ENCODE results near the gene DLG1. TPM values are rescaled to one million over a fixed set of nuclear protein-coding genes. Genes with fewer than 3 reads are reported as not detected.

DLG1 gene
- polyA plus RNA-seq, 1 donor from 2014 or later = 43.9 TPM

DNA sequence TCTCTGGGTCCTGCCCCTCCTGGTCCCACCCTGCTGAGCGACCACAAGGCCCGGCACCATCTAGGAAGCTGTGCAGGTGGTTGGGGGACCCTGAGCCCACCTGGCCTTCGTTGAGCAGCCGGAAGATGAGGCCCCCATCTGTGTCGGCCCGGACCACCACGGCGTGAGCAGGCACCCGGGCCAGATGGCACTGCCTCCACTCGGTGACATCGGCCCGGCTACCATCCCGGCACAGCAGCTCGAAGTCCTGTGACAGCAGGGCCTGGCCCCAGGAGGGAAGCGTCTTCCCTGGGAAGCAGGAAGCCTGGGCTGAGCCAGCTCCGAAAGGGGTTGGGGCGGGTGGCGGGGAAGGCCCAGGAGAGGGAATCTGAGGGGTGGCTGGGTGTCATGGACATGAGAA is 281.4 kb downstream of the DLG1 start:
- no peak overlapping the region for H3K27ac ChIP-seq (ENCODE audit: low read length)
- H4K20me1 ChIP-seq (ENCODE audit: insufficient read depth) = no peaks in the 10 kb centered on the region
- no peaks in the 10 kb centered on the region for H3K9me2 ChIP-seq (ENCODE audit: insufficient read depth, low read length)
- H3K9me3 ChIP-seq (ENCODE audit: low read length) = no peaks in the 10 kb centered on the region
- no peaks in the 10 kb centered on the region for H3K36me3 ChIP-seq (ENCODE audit: insufficient read depth, low read length)
- H3K79me2 ChIP-seq (replicated peaks; ENCODE audit: insufficient read depth, low read length) = no peaks in the 10 kb centered on the region
- no peaks in the 10 kb centered on the region for H3F3A ChIP-seq (ENCODE audit: insufficient read depth, low read length, poor library complexity, severe bottlenecking)
- no peak overlapping the region for H2AFZ ChIP-seq (ENCODE audit: low read depth, low read length)
- TF ChIP-seq SMC3 (conservative IDR thresholded peaks at IDR 0.05; ENCODE audit: poor library complexity) (no peak), EZH2 (IDR thresholded peaks at IDR 0.05; ENCODE audit: borderline replicate concordance, insufficient read depth, low read length, poor library complexity, severe bottlenecking) (no peak), TAF1 (IDR thresholded peaks at IDR 0.05; ENCODE audit: low read depth) (no peak), RAD21 (conservative IDR thresholded peaks at IDR 0.05) (no peak), EP300 (conservative IDR thresholded peaks at IDR 0.05; ENCODE audit: poor library complexity, severe bottlenecking) (no peak), MXI1 (conservative IDR thresholded peaks at IDR 0.05; ENCODE audit: poor library complexity, severe bottlenecking) (no peak), POLR2AphosphoS5 (IDR thresholded peaks at IDR 0.05) (no peak)
- TF ChIP-seq, protein P1, sequence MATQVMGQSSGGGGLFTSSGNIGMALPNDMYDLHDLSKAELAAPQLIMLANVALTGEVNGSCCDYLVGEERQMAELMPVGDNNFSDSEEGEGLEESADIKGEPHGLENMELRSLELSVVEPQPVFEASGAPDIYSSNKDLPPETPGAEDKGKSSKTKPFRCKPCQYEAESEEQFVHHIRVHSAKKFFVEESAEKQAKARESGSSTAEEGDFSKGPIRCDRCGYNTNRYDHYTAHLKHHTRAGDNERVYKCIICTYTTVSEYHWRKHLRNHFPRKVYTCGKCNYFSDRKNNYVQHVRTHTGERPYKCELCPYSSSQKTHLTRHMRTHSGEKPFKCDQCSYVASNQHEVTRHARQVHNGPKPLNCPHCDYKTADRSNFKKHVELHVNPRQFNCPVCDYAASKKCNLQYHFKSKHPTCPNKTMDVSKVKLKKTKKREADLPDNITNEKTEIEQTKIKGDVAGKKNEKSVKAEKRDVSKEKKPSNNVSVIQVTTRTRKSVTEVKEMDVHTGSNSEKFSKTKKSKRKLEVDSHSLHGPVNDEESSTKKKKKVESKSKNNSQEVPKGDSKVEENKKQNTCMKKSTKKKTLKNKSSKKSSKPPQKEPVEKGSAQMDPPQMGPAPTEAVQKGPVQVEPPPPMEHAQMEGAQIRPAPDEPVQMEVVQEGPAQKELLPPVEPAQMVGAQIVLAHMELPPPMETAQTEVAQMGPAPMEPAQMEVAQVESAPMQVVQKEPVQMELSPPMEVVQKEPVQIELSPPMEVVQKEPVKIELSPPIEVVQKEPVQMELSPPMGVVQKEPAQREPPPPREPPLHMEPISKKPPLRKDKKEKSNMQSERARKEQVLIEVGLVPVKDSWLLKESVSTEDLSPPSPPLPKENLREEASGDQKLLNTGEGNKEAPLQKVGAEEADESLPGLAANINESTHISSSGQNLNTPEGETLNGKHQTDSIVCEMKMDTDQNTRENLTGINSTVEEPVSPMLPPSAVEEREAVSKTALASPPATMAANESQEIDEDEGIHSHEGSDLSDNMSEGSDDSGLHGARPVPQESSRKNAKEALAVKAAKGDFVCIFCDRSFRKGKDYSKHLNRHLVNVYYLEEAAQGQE (IDR thresholded peaks at IDR 0.05; ENCODE audit: borderline replicate concordance) = no peak
- TF ChIP-seq, protein P2, sequence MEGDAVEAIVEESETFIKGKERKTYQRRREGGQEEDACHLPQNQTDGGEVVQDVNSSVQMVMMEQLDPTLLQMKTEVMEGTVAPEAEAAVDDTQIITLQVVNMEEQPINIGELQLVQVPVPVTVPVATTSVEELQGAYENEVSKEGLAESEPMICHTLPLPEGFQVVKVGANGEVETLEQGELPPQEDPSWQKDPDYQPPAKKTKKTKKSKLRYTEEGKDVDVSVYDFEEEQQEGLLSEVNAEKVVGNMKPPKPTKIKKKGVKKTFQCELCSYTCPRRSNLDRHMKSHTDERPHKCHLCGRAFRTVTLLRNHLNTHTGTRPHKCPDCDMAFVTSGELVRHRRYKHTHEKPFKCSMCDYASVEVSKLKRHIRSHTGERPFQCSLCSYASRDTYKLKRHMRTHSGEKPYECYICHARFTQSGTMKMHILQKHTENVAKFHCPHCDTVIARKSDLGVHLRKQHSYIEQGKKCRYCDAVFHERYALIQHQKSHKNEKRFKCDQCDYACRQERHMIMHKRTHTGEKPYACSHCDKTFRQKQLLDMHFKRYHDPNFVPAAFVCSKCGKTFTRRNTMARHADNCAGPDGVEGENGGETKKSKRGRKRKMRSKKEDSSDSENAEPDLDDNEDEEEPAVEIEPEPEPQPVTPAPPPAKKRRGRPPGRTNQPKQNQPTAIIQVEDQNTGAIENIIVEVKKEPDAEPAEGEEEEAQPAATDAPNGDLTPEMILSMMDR (IDR thresholded peaks at IDR 0.05; ENCODE audit: poor library complexity, severe bottlenecking) = no peak
- no peak overlapping the region for H3K9ac ChIP-seq (ENCODE audit: low read length)
- no peak overlapping the region for H3K4me2 ChIP-seq (ENCODE audit: low read length)
- no peak overlapping the region for H3K4me3 ChIP-seq (ENCODE audit: low read length)
- H3K27me3 ChIP-seq (ENCODE audit: insufficient read depth, low read depth, low read length) = no peaks in the 10 kb centered on the region

DNA sequence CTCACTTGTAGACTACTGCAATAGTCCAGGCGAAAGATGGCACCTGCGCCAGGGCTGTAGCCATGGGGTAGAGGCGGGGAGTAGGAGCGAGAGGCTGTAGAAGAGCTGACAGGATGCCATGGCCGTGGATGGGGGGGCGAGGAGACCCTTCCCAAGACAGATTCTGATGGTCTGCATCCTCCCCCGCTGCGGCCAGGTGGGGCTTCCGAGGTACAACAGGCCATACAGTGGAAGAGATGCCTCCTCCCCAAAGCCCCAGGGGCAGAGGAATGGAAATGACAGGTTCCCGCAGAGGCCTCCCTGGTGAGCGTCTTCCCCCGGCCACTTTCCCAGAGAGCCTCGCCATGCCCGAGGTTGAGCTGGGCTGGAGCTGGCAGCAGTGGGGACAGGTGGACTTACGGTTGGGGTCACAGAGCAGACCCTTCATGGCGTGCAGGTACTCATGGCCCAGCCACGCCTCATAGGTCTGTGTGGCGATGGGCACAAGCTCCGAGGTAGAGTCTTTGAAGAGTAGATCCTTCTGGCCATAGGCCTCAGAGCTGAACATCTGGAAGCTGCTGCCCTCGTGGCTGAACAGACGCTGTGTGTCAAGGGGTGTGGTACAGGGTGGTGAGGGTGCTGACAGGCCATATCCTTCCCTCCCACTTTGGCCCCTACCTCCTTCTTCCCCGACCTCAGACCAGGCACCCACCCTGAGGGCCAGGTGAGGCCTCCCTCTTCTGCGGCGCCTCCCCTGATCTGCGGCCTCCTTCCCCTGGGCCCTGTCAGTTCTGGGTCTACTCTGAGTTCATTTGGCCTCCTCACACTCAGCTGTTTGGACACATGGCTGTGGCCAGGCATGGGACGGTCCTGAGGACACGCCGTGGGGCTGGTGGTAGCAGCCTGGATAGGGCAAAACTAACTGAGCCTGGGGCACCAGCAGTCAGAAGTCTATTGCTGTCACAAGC is 282.3 kb downstream of the DLG1 start:
- H2AFZ ChIP-seq (ENCODE audit: low read depth, low read length) = no peak overlapping the region
- H3K36me3 ChIP-seq (ENCODE audit: insufficient read depth, low read length) = no peaks in the 10 kb centered on the region

More for the DNA sequence above, 282.3 kb downstream of the DLG1 start:
- Histone ChIP-seq H3K79me2 (replicated peaks; ENCODE audit: insufficient read depth, low read length) (no peaks in the 10 kb centered on the region), H3F3A (ENCODE audit: insufficient read depth, low read length, poor library complexity, severe bottlenecking) (no peaks in the 10 kb centered on the region), H3K27me3 (ENCODE audit: insufficient read depth, low read depth, low read length) (no peaks in the 10 kb centered on the region), H4K20me1 (ENCODE audit: insufficient read depth) (no peaks in the 10 kb centered on the region), H3K9me2 (ENCODE audit: insufficient read depth, low read length) (no peaks in the 10 kb centered on the region), H3K9ac (ENCODE audit: low read length) (no peak overlapping the region), H3K4me2 (ENCODE audit: low read length) (no peak overlapping the region), H3K27ac (ENCODE audit: low read length) (no peak overlapping the region), H3K4me3 (ENCODE audit: low read length) (no peak overlapping the region), H3K9me3 (ENCODE audit: low read length) (no peaks in the 10 kb centered on the region)
- TF ChIP-seq TAF1 (IDR thresholded peaks at IDR 0.05; ENCODE audit: low read depth) (no peak), RAD21 (conservative IDR thresholded peaks at IDR 0.05) (no peak), POLR2AphosphoS5 (IDR thresholded peaks at IDR 0.05) (no peak), EZH2 (IDR thresholded peaks at IDR 0.05; ENCODE audit: borderline replicate concordance, insufficient read depth, low read length, poor library complexity, severe bottlenecking) (no peak), SMC3 (conservative IDR thresholded peaks at IDR 0.05; ENCODE audit: poor library complexity) (no peak), EP300 (conservative IDR thresholded peaks at IDR 0.05; ENCODE audit: poor library complexity, severe bottlenecking) (no peak), MXI1 (conservative IDR thresholded peaks at IDR 0.05; ENCODE audit: poor library complexity, severe bottlenecking) (no peak)
- TF ChIP-seq, protein P1 (IDR thresholded peaks at IDR 0.05; ENCODE audit: borderline replicate concordance) = no peak
- TF ChIP-seq, protein P2 (IDR thresholded peaks at IDR 0.05; ENCODE audit: poor library complexity, severe bottlenecking) = no peak

All from neural cell (in vitro differentiated cells).